HepG2 (cell line): ENCODE data around the gene WDR5B. TPM values are rescaled to one million over a fixed set of nuclear protein-coding genes. Genes with fewer than 3 reads are reported as not detected.

Source experiments
- ATF4 ChIP-seq, 2 experiments: fragments of 450-650 bp in 1 of 2; sonication (generic) in 1 of 2; formaldehyde crosslinking; IDR thresholded peaks; 2 replicates each; pipeline versions ENCODE4 v1.5.0 to v1.8.0; 2020 to 2022; ENCODE audit warnings: mild to moderate bottlenecking in 1 of 2, missing genetic modification reagents in 1 of 2
- CEBPB ChIP-seq: IDR thresholded peaks from 2 replicates; pipeline ENCODE4 v1.6.1; 2011; ENCODE audit warnings: low read depth, low read length, improper control_type of control experiment, borderline replicate concordance
- CEBPG ChIP-seq: IDR thresholded peaks from 2 replicates; pipeline ENCODE4 v1.6.1; 2016
- EP300 ChIP-seq, 3 experiments: sonication (generic) in 1 of 3; formaldehyde crosslinking in 1 of 3; IDR thresholded peaks; 2 replicates each; pipeline versions ENCODE4 v1.5.1 to v1.6.1; 2011 to 2020; ENCODE audit warnings: low read depth in 2 of 3, low read length in 2 of 3, borderline replicate concordance in 1 of 3, improper control_type of control experiment in 1 of 3, mild to moderate bottlenecking in 1 of 3, missing genetic modification reagents in 1 of 3, moderate library complexity in 1 of 3
- ESRRA ChIP-seq: sonication (generic); formaldehyde crosslinking; IDR thresholded peaks from 2 replicates; pipeline ENCODE4 v1.5.1; 2020; ENCODE audit warnings: mild to moderate bottlenecking, low read depth, missing genetic modification reagents
- HOXA5 ChIP-seq: sonication (generic); formaldehyde crosslinking; IDR thresholded peaks from 2 replicates; pipeline ENCODE4 v1.4.0; 2020; ENCODE audit warnings: missing genetic modification reagents
- polyA plus RNA-seq, 8 experiments: library from polyadenylated mRNA; depleted of rRNA in 3 of 8; stranded (reverse) in 7 of 8; unstranded in 1 of 8; fragments of >200 nt; fragmentation: Illumina TruSeq in 4 of 8; extraction: Trizol in 4 of 8; gene quantifications; 2 replicates each; pipeline versions ENCODE4 v1.2.1 to v1.2.3, GENCODE V29; 2011 to 2016; ENCODE audit warnings: low read depth in 4 of 8, missing spikeins in 1 of 8, mixed read lengths in 1 of 8; ENCODE audit not compliant: insufficient read depth in 1 of 8
- total RNA-seq, 5 experiments: library from RNA; depleted of rRNA; stranded (reverse); fragments of >200 nt; fragmentation: Illumina TruSeq; extraction: Trizol; gene quantifications; 2 replicates each; pipeline ENCODE4 v1.2.3, GENCODE V29; 2016; ENCODE audit warnings: low read depth in 1 of 5
- TF ChIP-seq, protein P1 (sequence below): IDR thresholded peaks from 2 replicates; pipeline ENCODE4 v1.6.1; 2016; ENCODE audit warnings: control low read depth
- TF ChIP-seq, protein P2 (sequence below), 2 experiments: fragments of 450-650 bp in 1 of 2; sonication (generic) in 1 of 2; formaldehyde crosslinking in 1 of 2; IDR thresholded peaks; 2 replicates each; pipeline versions ENCODE4 v1.6.1 to v1.8.0; 2016 to 2022; ENCODE audit warnings: antibody characterized with exemption in 1 of 2, mild to moderate bottlenecking in 1 of 2, missing genetic modification reagents in 1 of 2
- TF ChIP-seq, protein P3 (sequence below): sonication (generic); formaldehyde crosslinking; IDR thresholded peaks from 2 replicates; pipeline ENCODE4 v1.5.0; 2020; ENCODE audit warnings: mild to moderate bottlenecking, missing genetic modification reagents

WDR5B gene
- total and polyA plus RNA-seq, 2 of the 13 experiments (the other 11 are each of a cell fraction or from before 2014, with no cell fraction given), result 2.5 to 3.6 TPM

DNA sequence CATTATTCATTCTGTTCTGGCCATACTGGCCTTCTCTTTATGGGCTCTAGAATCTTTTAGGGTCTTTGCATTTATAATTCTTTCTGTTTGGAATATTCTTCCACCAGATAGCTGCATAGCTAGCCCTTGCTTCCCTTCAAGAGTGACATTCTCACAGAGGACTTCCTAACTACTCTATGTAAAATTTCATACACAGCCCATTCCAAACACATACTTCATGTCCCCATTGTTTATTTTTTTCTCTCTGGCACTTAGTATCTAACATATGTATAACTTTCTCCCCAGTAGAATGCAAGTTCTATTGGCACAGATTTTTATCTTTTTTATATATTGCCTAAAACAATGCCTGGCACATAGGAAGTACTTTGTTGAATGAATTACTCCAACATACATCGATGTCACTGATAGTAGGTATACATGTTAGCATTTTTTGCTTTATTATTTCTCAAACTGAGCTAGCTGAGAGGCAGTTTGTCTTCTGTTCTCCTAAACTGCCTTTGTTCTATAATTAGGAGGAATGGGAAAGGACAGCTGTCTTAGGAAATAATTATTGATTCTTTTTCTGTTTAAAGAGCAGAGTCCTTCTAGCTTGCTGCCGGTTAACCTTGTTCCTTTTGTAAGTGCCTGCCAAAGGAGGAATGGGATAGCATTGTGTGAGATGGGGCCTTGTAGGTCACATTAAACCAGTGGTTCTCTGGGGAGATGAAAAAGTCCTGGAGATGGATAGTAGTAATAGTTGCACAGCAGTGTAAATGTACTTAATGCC, 24.0 kb downstream of the WDR5B start (continued):
- TF ChIP-seq, protein P1, sequence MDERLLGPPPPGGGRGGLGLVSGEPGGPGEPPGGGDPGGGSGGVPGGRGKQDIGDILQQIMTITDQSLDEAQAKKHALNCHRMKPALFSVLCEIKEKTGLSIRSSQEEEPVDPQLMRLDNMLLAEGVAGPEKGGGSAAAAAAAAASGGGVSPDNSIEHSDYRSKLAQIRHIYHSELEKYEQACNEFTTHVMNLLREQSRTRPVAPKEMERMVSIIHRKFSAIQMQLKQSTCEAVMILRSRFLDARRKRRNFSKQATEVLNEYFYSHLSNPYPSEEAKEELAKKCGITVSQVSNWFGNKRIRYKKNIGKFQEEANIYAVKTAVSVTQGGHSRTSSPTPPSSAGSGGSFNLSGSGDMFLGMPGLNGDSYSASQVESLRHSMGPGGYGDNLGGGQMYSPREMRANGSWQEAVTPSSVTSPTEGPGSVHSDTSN (CRISPR knock-in tag), result no peak
- TF ChIP-seq, protein P2, sequence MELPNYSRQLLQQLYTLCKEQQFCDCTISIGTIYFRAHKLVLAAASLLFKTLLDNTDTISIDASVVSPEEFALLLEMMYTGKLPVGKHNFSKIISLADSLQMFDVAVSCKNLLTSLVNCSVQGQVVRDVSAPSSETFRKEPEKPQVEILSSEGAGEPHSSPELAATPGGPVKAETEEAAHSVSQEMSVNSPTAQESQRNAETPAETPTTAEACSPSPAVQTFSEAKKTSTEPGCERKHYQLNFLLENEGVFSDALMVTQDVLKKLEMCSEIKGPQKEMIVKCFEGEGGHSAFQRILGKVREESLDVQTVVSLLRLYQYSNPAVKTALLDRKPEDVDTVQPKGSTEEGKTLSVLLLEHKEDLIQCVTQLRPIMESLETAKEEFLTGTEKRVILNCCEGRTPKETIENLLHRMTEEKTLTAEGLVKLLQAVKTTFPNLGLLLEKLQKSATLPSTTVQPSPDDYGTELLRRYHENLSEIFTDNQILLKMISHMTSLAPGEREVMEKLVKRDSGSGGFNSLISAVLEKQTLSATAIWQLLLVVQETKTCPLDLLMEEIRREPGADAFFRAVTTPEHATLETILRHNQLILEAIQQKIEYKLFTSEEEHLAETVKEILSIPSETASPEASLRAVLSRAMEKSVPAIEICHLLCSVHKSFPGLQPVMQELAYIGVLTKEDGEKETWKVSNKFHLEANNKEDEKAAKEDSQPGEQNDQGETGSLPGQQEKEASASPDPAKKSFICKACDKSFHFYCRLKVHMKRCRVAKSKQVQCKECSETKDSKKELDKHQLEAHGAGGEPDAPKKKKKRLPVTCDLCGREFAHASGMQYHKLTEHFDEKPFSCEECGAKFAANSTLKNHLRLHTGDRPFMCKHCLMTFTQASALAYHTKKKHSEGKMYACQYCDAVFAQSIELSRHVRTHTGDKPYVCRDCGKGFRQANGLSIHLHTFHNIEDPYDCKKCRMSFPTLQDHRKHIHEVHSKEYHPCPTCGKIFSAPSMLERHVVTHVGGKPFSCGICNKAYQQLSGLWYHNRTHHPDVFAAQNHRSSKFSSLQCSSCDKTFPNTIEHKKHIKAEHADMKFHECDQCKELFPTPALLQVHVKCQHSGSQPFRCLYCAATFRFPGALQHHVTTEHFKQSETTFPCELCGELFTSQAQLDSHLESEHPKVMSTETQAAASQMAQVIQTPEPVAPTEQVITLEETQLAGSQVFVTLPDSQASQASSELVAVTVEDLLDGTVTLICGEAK (IDR thresholded peaks at IDR 0.05), result no peak
- TF ChIP-seq, protein P2 (CRISPR knock-in tag; IDR thresholded peaks at IDR 0.05), result no peak
- TF ChIP-seq CEBPG (CRISPR knock-in tag) (peak; percentile 62), ESRRA (CRISPR knock-in tag) (peak; percentile 44; the same call in 1 of the 2 replicates), ATF4 (CRISPR knock-in tag; IDR thresholded peaks at IDR 0.05) (no peak), CEBPB (no peak; the same call in 1 of the 2 replicates), HOXA5 (no peak; the same call in 1 of the 2 replicates), EP300 (IDR thresholded peaks at IDR 0.05; ENCODE audit: low read depth in 2 of 2, low read length in 2 of 2) (peak in 1 of 2 experiments; percentile 78; a peak in 2 of 4 replicates), EP300 (CRISPR knock-in tag; IDR thresholded peaks at IDR 0.05; ENCODE audit: borderline replicate concordance) (no peak; the same call in 1 of the 2 replicates)
- TF ChIP-seq, protein P3, sequence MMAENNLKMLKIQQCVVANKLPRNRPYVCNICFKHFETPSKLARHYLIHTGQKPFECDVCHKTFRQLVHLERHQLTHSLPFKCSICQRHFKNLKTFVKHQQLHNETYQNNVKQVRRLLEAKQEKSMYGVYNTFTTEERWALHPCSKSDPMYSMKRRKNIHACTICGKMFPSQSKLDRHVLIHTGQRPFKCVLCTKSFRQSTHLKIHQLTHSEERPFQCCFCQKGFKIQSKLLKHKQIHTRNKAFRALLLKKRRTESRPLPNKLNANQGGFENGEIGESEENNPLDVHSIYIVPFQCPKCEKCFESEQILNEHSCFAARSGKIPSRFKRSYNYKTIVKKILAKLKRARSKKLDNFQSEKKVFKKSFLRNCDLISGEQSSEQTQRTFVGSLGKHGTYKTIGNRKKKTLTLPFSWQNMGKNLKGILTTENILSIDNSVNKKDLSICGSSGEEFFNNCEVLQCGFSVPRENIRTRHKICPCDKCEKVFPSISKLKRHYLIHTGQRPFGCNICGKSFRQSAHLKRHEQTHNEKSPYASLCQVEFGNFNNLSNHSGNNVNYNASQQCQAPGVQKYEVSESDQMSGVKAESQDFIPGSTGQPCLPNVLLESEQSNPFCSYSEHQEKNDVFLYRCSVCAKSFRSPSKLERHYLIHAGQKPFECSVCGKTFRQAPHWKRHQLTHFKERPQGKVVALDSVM (CRISPR knock-in tag), result no peak
